ENCODE data around the gene MUC13. TPM values are rescaled to one million over a fixed set of nuclear protein-coding genes. Genes with fewer than 3 reads are reported as not detected.

MUC13 gene
- total RNA-seq, 2 donors from 2014 or later, result 0.49 TPM; not detected in 1

- Histone ChIP-seq H3K9me3 (no peaks in the 10 kb centered on the region), H3K27me3 (replicated peaks; ENCODE audit: insufficient read depth) (no peaks in the 10 kb centered on the region), H3K36me3 (no peaks in the 10 kb centered on the region), H3K27ac (no peak overlapping the region), H3K4me3 (no peak overlapping the region), H3K4me1 (ENCODE audit: control insufficient read depth in 1 of 2, low read depth in 2 of 2) (no peaks in the 10 kb centered on the region)
- DNase-seq (ENCODE audit: low spot score) (no peak), ATAC-seq (ENCODE audit: insufficient number of reproducible peaks, low FRiP score, low read depth) (no peak)
- no peak for TF ChIP-seq CTCF (IDR thresholded peaks at IDR 0.05)
These were observed 17.1 kb upstream of the MUC13 start for GRCh38 chr3:124951511-124952281.

- no peak overlapping the region for H3K4me3 ChIP-seq
- no peaks in the 10 kb centered on the region for H3K27me3 ChIP-seq (replicated peaks; ENCODE audit: insufficient read depth)
- no peak for TF ChIP-seq CTCF (IDR thresholded peaks at IDR 0.05)
- DNase-seq (ENCODE audit: low spot score), result no peak
- H3K36me3 ChIP-seq, result no peaks in the 10 kb centered on the region
- no peaks in the 10 kb centered on the region for H3K4me1 ChIP-seq (ENCODE audit: control insufficient read depth in 1 of 2, low read depth in 2 of 2)
- no peak overlapping the region for H3K27ac ChIP-seq
- H3K9me3 ChIP-seq, result no peaks in the 10 kb centered on the region
- ATAC-seq (ENCODE audit: insufficient number of reproducible peaks, low FRiP score, low read depth), result no peak
These were observed 15.5 kb upstream of the MUC13 start for GRCh38 chr3:124950026-124950425.

- ATAC-seq (ENCODE audit: insufficient number of reproducible peaks, low FRiP score, low read depth) (no peak), DNase-seq (ENCODE audit: low spot score) (no peak)
- H3K4me3 ChIP-seq, result no peak overlapping the region
- no peaks in the 10 kb centered on the region for H3K4me1 ChIP-seq (ENCODE audit: control insufficient read depth in 1 of 2, low read depth in 2 of 2)
- TF ChIP-seq CTCF (IDR thresholded peaks at IDR 0.05), result no peak
- no peaks in the 10 kb centered on the region for H3K9me3 ChIP-seq
- H3K27ac ChIP-seq, result no peak overlapping the region
- H3K36me3 ChIP-seq, result no peaks in the 10 kb centered on the region
- H3K27me3 ChIP-seq (replicated peaks; ENCODE audit: insufficient read depth), result no peaks in the 10 kb centered on the region
These were observed 8.1 kb upstream of the MUC13 start for GRCh38 chr3:124942613-124943012.

GRCh38 chr3:124941771-124942170 is 7.2 kb upstream of the MUC13 start:
- no peak for ATAC-seq (ENCODE audit: insufficient number of reproducible peaks, low FRiP score, low read depth)

GRCh38 chr3:124939661-124940060 is 5.1 kb upstream of the MUC13 start:
- Histone ChIP-seq H3K27ac (no peak overlapping the region), H3K9me3 (no peaks in the 10 kb centered on the region), H3K27me3 (replicated peaks; ENCODE audit: insufficient read depth) (no peaks in the 10 kb centered on the region), H3K4me1 (ENCODE audit: control insufficient read depth in 1 of 2, low read depth in 2 of 2) (no peaks in the 10 kb centered on the region), H3K4me3 (no peak overlapping the region), H3K36me3 (no peaks in the 10 kb centered on the region)
- ATAC-seq (ENCODE audit: insufficient number of reproducible peaks, low FRiP score, low read depth) (no peak), DNase-seq (ENCODE audit: low spot score) (no peak)
- TF ChIP-seq CTCF (IDR thresholded peaks at IDR 0.05), result no peak

More at GRCh38 chr3:124941771-124942170, 7.2 kb upstream of the MUC13 start:
- Histone ChIP-seq H3K4me1 (ENCODE audit: control insufficient read depth in 1 of 2, low read depth in 2 of 2) (no peaks in the 10 kb centered on the region), H3K27ac (no peak overlapping the region), H3K36me3 (no peaks in the 10 kb centered on the region), H3K4me3 (no peak overlapping the region), H3K9me3 (no peaks in the 10 kb centered on the region), H3K27me3 (replicated peaks; ENCODE audit: insufficient read depth) (no peaks in the 10 kb centered on the region)
- DNase-seq (ENCODE audit: low spot score), result no peak
- no peak for TF ChIP-seq CTCF (IDR thresholded peaks at IDR 0.05)
